NK-92 treated with Interleukin-12 subunit alpha and Interleukin-12 subunit beta, amount 100 ng/mL, for 24 hours (cell line): Measurements from ENCODE around the gene KIAA0825.

Experiments
- DNase-seq: peaks from one replicate; lab custom pipeline; 2025; lab: John Stamatoyannopoulos, UW

KIAA0825 gene, protein sequence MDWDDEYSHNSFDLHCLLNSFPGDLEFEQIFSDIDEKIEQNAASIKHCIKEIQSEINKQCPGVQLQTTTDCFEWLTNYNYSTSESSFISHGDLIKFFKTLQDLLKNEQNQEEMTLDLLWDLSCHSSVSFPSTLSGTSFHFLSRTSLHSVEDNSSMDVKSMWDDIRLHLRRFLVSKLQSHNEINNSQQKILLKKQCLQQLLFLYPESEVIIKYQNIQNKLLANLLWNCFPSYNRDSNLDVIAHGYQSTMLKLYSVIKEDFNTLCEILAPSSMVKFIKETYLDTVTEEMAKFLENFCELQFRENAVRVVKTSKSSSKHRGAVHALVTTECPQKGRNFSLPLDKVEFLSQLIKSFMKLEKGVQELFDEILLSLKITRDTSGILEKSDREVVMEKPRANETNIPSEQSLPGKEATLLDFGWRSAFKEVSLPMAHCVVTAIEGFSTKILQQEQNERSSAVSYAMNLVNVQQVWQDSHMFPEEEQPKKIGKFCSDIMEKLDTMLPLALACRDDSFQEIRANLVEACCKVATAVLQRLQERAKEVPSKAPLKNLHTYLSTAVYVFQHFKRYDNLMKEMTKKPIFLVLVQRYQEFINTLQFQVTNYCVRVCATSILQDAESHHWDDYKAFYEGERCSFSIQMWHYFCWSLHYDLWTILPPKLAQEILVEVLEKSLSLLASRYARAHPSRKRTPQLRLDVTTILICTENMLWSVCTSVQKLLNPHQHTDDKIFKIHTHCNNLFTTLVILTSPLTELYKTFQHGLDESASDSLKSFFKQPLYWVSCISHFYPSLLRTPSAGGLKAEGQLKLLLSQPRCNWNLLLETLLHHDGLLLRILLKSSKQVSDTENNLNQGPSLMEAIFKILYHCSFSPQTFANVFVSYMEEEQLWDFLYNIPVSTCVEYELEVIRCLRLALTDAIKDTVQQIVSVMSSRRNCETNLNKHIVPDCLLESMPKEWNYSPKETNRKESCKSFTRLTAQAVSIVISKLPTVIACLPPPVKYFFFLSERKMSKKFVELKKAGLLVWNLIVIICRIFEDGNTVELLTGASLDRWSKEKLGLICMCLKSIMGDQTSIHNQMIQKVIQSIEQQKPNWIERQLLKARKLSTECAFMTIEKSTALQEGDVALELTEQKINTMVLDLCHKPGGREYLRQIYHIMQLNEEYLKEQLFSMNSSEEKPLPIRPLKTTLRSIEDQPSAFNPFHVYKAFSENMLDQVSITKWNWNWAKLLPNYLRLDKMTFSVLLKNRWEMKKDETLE (N-terminal part only)

GRCh38 chr5:94618493-94619328, at the start of gene KIAA0825, which contains the start of gene SLF1:
Gene KIAA0825 (minus strand): TSS chr5:94618604. CDS start chr5:94537126, 81,478 bp downstream.
Gene SLF1 (plus strand): TSS chr5:94618669. CDS start chr5:94628811, 10,142 bp downstream.
- DNase-seq, result peak; percentile 83

GRCh38 chr5:94667937-94668336, 49.5 kb upstream of the KIAA0825 start:
- no peak for DNase-seq

GRCh38 chr5:94661086-94661485, 42.7 kb upstream of the KIAA0825 start:
- DNase-seq, result no peak

DNA sequence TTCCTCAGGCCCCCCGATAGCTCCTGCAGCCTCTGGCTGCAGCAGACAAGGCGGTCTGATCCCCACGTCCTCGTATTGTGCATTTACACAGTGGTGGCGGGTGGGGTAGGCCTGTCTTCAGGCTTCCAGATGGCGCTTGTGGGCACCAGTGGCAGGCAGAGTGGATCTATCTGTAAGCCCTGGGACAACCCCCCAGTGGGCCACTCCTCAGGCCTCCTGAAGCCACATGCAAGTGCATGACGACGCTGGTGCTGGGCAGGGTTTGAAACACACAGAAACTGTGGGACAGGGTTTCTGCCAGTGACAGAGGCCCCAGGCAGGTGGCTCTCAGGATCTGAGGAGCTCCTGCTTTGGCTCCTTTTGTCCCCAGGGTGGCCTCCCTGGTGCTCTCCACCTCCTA, 42.1 kb upstream of the KIAA0825 start:
- no peak for DNase-seq

- no peak for DNase-seq
These were observed 39.9 kb upstream of the KIAA0825 start for GRCh38 chr5:94658272-94658671.

DNA sequence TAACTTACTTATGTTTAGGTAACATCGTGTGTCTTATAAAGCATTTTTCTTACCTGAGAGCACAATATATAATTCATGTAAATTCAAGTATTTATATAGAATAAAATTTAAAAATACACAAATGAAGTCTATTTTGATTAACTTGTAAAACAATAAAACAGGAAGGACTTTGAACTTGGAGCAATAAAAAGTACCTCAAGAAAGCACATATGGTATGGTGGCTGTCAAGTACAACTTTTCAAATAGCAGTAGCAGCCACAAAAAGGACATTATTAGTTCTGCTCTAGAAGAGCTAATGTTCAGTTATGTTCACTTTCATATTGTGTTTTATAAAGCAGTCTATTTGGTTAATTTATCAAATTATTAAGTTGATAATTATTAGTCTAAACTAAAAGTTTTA, 31.5 kb upstream of the KIAA0825 start:
- no peak for DNase-seq

- no peak for DNase-seq
These were observed 28.4 kb upstream of the KIAA0825 start for GRCh38 chr5:94646758-94647157.

GRCh38 chr5:94645053-94645452, 26.6 kb upstream of the KIAA0825 start:
- no peak for DNase-seq

- DNase-seq, result no peak
These were observed 21.8 kb upstream of the KIAA0825 start for GRCh38 chr5:94640176-94640575.

- no peak for DNase-seq
These were observed 13.6 kb upstream of the KIAA0825 start for GRCh38 chr5:94632024-94632423.

- DNase-seq, result no peak
These were observed 8.8 kb upstream of the KIAA0825 start for GRCh38 chr5:94627191-94627590.

DNA sequence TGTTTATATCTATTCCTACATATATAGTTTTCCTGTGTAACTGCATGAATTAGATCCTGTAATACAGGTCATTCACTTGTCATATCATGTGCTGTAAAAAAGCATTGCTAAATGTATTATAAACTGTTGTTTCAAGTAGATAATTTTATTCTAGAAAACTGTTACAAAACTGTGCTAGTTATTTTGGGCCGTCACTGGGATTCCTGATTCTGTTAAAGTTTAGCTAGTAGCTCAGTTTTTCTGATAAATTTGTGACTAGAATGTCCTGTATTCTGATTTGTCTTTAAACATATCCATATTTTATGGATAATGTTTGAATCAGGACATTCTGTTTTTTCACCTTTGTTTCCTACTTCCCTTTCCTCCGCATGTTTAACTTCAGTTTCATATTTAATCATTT, 5.5 kb upstream of the KIAA0825 start:
- DNase-seq, result no peak

- DNase-seq, result no peak
These were observed 4.6 kb upstream of the KIAA0825 start for GRCh38 chr5:94623011-94623410.

- DNase-seq, result no peak
These were observed 3.4 kb upstream of the KIAA0825 start for GRCh38 chr5:94621763-94622162.

- no peak for DNase-seq
These were observed 1.9 kb upstream of the KIAA0825 start for GRCh38 chr5:94620256-94620655.

DNA sequence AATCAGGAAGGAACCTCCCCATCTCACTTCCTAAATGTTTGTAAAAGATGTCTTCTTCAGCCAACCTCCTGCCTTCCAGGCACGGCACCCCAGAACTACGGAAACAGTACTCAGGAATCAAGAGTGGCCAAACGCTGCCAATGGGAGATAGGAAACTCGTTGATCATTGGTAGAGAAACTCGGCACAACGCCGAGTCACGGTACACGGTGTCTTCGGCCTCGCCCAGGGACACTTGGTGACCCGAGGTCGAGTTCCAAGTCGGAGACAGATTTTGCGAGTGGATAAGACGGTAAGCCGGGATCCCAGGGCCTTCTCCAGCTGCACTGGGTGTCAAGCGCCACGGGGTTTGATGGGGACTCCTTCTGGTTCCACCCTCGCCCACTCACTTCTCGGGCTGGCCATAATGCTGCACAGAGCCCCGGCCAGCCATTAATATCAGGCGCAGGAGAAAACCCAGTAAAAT, 343 bp downstream of the KIAA0825 start:
- DNase-seq, result no peak

DNA sequence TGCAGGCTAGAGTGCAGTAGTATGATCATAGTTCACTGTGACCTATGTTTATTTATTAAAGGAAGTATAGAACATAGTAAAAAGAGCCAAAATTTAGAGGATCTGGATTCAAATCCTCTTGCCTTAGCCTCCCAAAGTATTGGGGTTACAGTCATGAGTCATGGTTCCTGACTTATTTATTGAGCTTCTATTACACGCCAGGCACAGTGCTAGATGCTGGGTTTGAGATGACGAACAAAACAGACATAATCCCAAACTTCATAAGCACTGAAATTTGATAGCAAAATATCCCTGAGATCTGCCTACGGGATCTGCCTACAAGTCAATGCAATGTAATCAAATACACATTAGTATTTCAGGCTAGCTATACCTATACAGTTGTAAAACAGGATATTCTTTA, 2.5 kb downstream of the KIAA0825 start:
- DNase-seq, result no peak

DNA sequence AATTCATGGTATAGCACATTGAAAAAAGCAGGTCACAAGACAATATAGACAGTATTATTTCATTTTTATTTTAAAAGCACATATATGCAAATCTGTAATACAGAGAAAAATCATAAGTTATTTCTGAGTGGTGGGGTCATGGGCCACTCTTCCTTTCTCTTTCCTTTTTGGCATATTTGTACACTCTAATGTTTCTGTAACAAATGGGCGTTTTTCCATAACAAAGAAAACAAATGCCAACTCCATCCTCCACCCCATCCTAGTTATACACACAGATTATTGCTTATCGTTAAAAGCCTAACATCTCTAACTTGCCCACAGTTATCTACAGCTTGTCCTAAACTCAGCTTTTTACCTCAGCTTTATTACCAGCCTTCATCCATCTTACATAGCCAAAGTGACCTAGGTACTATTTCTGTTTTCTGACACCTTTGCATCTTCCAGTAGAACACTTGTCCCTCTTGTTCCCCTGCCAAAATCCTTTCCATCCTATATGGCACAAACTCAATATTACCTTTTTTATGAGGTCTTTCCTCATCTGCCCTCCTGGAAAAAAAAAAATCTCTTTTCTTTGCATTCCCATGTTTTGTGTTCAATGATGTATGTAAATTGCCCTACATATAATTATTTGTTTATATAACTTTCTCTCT, 4.1 kb downstream of the KIAA0825 start:
- DNase-seq, result no peak

DNA sequence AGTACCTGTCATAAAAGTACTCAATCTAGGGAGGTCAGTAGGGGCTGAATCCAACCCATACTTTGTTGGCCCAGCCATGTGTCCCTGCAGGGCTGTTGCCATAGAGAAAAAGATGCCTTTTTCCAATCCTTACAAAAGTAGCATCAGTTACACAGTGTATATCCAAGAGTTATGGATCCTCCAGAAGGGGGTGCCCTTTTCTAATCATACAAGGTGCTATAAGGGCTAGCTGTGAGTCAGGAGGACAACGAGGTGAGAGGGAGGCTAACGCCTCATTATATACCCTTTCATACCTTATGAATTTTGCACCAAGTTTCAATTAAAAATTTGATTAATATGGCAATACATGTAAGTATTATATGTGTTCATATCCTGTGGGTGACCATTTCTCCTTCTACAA, 4.8 kb downstream of the KIAA0825 start:
- no peak for DNase-seq

DNA sequence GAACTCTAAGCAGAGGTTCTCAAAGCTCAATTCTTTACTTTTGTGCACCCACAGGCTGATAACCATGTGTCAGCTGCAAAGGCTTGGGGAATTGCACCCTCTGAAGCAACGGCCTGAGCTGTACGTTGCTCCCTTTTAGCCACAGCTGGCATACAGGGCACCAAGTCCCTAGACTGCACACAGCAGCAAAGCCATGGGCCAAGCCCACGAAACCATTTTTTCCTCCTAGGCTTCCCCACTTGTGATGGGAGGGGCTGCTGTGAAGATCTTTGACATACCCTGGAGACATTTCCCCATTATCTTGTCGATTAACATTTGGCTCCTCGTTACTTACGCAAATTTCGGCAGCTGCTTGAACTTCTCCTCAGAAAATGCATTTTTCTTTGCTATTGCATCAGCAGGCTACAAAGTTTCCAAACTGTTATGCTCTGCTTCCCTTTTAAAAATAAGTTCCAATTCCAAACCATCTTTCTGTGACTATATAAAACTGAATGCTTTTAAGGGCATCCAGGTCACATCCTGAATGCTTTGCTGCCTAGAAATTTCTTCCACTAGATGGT, 23.0 kb downstream of the KIAA0825 start:
- no peak for DNase-seq
